Activated CD8-positive, alpha-beta memory T cell treated with anti-CD3 and anti-CD28 coated beads for 1 hour (primary cell): ENCODE measurements around the gene BTBD19.
"Not testable (repeated sequence)": the region's sequence is repeated elsewhere in the genome, so short reads cannot be mapped to it uniquely, and the experiment has no call there.

Source experiments
- DNase-seq, 2 donors: peaks; one replicate each; pipeline ENCODE4 v3.0.0-alpha.2; 2020; ENCODE audit warnings: low read depth in 1 of 2; ENCODE audit errors: extremely low read depth in 1 of 2

Gene BTBD19

DNA sequence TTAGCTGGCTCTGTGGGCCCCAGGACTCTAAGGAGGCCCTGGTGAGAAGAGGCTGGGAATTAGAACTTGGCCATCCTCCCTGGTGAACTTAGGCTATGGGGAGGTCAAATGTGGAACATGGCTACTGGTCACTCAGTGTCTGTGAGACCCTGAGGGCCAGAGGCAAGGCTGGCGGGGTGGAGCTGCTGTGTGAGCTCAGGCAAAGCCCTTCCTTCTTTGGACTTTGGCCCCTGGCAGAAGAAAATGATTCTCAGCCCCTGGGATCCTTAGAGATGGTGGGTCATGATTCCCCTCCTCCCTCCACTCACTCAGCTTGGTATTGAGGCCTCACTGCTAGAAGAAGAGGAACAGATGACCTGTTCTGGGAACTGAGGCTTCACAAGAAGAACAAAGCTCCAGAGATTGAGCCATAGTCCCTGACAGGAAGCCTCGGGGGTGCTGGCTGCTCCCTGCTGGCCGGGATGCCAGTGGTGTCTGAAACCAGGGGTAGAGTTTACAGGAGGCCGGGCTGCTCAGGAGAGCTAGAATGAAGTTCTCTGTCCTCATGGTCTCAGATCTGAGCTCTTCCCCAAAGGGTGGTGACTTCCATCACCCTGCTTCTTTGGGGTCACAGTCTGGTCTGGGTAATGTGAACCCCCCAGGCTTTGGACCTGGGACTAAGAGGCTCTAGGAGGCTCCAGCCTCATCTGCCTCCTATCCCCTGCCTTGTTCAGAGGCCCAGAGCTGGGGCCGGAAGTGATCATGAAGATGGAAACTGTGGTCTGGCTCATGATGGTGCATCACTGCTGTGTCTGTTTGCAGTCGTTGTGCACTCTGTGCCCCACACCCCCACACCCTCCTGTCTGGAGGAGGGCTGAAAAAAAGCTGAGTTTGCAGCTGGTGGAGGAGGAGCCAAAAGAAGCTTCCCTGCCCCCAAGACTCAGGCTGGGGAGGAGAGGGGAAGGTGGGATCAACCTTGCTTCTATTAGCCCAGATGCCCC, 905 bp downstream of the BTBD19 start:
- DNase-seq, result peak; percentile 70 to 73

DNA sequence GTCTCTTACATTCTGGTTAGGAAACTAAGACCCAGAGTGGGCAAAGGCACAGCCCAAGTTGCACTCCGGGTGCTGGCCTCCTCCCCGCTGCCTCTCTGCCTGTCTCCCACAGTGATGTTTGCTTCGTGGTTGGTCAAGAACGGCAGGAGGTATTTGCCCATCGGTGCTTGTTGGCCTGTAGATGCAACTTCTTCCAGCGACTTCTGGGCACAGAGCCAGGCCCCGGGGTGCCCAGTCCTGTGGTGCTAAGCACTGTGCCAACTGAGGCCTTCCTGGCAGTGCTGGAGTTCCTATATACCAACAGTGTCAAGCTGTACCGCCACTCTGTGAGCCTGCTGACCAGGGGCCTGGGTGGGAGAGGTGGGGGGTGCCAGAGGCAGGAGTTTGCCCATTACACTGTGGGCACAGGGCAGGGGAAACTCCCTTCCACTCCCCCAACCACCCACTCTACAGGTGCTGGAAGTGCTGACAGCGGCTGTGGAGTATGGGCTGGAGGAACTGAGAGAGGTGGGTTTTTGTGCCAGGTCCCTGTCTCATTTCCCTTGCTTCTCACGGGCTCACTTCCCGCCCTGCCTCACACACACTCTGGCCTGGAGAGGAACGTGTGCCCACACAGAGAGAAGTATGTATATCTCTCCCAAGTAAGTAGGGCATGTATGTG, 1.9 kb downstream of the BTBD19 start:
- DNase-seq, result no peak

DNA sequence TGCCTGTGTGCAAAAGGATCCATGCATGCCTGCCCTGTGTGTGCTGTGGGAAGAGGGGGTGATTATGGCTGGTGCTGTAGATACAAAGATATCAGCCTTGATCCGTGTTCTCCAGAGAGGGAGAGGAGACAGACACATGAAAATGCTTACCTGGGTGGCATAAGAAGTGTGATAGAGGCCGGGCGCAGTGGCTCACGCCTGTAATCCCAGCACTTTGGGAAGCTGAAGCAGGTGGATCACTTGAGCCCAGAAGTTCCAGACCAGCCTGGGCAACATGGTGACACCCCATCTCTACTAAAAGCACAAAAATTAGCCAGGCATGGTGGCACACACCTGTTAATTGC, 2.4 kb downstream of the BTBD19 start:
- not testable (repeated sequence) for DNase-seq

DNA sequence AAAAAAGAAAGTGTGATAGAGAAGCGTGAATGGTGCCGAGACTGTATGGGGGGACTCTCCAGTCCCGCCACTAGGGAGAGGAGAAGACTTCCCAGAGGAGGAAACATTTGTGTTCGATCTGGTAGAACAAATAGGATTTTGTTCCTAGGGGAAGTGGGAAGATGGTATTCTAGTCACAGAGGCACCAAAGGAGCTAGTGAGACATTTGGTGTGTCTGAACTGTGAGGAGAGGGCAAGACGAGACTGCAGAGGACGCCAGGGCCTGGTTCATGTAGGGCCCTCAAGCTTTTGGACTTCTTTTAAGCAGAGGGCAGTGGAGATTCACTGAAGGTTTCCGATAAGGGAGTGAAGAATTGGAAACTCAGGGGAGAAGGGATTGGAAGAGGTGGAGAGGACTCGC, 2.9 kb downstream of the BTBD19 start:
- no peak for DNase-seq

DNA sequence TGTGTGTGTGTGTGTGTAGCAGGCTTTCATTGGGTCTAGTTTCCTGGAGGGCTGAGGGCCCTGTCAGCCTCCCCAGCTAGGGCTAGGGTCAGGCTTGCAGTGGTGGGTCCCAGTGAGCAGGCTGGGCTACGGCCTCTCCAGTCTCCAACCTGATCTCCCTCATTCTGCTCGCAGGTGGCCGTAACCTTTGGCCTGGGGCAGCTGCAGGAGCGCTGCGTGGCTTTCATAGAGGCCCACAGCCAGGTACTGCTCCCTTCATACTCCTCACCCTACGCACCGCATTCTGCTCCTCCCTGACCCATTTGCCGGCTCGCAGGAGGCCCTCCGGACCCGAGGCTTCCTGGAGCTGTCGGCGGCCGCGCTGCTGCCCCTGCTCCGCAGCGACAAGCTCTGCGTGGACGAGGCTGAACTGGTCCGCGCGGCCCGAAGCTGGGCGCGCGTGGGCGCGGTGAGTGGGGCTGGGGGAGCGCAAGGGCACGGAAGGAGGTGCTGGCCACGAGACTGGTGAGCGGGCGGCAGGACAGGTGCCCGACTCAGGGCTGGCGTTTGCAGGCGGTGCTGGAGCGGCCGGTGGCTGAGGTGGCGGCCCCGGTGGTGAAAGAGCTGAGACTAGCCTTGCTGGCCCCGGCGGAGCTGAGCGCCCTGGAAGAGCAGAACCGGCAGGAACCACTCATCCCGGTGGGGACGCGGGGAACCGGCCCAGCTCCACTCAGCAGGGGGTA, 4.7 kb downstream of the BTBD19 start:
- DNase-seq, result no peak

DNA sequence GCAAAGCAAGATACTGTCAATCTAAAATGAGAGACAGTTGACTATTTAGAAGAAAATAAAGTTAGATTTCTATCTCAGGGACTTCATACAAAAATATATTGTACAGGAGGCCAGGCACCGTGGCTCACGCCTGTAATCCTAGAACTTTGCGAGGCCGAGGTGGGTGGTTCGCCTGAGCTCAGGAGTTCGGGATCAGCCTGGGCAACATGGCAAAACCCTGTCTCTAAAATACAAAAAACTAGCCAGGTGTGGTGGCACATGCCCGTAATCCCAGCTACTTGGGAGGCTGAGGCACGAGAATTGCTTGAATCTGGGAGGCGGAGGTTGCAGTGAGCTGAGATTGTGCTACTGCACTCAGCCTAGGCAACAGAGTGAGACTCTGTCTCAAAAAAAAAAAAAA, 7.6 kb downstream of the BTBD19 start:
- not testable (repeated sequence) for DNase-seq

DNA sequence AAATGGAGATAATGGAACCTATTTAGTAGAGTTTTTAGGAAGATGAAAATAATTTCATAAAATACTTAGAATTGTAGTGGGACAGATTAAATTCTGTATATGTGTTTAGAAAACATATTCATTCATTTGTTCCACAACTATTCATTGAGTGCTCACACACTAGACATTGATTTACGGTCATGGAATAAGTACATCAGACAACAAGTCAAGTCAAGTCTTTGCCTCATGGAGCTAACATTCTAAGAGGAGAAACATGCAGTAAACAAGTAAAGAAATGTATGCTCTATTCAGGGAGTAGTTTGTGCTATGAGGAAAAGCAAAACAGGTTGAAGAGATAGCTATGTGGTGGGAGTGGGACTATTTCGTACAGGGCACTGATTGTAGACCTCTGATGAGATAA, 9.0 kb downstream of the BTBD19 start:
- DNase-seq, result no peak

DNA sequence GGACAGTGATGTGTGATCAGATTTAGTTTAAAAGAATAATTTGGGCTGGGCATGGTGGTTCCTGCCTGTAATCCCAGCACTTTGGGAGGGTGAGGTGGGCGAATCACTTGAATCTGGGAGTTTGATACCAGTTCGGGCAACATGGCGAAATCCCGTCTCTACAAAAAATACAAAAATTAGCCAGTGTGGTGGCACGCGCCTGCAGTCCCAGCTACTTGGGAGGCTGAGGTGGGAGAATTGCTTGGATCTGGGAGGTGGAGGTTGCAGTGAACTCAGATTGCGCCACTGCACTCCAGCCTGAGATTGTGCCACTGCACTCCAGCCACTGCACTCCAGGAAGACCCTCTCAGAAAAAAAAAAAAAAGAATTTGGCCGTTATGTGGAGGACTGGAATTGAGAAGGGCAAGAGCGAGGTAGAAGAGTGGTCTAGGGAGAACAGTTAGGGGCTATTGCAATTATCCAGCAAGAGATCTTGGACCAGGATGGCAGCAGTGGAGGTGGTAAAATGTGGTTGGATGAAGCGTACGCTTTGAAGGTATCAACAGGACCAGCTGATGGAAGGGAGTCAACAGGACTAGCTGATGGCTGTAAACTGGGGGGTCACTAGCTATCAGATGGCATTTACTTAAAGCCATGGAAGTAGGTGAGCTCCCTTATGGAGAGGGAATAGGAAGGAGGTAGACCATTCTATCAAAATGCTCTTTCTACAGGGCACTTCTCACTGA, 9.6 kb downstream of the BTBD19 start:
- no peak for DNase-seq

DNA sequence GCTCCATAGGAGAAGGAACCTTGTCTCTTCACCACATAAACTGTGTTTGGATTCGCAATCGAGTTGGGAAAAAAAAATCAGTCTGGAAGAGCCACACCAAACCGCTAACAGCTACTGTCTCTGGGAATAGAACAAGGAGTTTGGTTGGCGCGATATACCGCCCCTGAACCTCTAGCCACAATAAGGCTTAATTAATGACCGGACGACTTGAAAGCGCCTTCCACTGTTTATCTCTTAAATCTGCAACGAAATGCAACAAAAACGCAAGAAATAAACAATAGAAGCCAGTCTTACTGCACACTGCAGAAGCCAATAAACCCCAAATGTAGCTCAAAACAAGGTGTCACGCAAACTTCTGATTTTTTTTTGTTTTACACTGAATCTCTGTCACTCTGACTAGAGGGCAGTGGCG, 10.9 kb downstream of the BTBD19 start:
- no peak for DNase-seq

DNA sequence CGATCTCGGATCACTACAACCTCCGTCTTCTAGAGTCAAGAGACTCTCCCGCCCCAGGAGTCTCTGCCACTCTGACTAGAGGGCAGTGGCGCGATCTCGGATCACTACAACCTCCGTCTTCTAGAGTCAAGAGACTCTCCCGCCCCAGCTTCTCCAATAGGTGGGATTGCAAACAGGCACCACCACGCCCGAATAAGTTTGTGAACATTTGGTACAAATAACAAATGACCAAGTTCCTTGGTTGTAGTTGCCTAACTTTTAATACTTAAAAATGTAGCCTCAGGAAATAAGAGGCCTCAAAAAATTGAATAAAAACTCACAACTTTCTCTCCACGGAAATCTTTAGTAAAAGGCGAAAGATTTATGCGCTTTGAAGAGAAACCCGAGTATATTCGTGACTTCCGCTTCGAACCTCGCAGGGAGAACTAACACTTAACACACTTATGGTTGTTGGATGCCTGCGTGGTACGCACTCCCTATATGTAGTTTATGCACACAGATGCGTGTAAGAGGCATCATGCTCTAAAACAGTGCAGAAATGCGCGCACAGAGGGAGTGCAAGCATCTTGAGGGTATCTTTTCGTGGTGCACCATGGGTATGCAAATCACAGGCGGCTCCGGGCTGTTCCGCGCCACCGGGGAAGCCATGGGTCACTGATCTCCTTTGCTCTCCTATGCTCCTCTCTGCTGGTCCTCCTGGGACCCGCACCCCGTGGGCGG, 11.4 kb downstream of the BTBD19 start:
- peak in 1 of 2 donors; percentile 60 for DNase-seq

DNA sequence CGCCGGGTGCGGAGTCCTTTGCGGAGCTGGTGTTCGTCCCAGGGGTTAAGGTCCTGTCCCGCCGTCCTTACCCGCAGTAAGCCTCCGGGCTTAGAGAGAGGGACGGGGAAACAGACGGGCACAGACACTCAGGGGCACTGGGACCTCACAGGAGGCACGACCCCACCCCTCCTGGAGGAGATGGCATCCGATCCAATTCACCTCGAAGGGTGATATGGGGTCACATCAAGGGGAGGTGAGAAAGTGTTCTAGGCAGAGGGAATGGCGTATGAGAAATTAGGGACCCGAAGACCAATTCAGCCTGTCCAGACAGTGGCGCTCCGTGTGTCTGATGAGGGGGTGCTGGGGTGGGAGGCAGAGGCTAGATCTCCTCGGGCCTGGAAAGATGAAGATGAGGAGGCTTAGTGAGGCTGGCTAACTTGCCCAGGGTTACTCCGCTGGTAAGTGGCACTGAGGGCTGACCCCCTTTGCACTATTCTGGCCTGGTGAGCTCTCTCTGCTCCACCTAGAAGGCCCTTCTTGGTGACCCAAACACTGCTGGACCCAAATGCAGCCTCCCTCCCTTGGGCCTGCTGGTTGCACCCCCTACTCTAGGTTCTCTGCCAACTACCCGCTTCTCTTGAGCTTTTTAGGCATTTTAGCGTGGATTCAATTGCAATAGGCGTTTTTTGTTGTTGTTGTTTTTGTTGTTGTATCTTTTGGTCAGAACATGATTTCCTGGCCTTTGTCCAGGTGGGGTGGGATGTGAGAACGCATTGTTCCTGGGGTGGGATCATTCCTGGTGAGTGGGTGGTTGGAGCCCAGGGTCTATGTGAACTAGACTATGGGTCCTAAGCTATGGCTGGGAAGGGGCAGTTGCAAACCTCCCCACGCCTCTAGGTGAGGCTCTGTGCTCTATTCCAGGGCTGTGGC, 12.3 kb downstream of the BTBD19 start:
- no peak for DNase-seq

DNA sequence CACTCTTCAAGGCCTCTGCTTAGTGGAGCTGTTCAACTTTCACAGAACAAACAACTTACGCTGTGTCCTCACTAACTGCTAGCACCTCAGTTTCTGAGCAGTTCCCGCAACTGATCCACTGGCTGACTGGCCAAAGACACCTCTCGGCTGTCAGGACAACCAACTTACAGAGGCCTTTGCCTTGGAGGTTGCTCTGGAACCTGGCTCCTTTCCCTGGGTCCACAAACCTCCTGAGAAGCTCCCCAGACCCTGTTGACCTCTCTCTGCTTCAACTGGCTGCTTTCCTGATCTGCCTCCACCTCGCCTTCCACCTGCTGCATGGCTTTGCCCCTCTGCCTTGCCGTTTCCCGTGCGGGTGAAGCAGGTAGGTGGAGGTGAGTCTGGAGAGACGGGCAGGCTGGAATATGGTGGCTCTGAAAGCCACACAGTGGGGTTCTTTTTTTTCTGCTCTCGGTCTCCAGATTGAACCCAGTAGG, 13.0 kb downstream of the BTBD19 start:
- DNase-seq, result no peak

DNA sequence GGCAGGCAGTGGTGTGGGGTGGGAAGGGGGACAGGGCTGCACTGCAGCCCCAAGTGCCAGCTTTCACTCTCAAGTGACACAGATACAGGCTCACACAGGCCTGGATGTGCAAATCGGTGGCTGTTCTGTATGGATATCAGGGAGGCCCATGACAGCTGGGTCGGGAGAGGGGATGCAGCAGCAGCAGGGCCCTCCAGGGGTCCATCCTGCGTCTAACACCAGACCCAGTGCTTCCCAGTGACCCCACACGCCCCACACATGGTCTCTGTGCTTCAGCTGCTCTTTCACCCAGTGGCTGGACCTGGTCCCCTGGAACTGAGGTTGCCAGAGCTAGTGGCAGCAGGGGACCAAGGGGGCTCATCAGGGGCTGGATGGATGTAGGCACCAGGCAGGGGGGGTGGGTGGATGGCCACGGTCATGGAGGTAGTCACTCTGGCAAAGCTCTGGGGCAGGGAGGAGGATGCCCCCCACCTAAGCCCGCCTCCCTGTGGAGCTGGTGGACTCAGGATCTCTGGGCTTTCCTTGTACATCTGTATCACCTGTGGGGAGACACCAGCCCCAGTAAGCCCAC, 13.9 kb downstream of the BTBD19 start:
- DNase-seq, result no peak

DNA sequence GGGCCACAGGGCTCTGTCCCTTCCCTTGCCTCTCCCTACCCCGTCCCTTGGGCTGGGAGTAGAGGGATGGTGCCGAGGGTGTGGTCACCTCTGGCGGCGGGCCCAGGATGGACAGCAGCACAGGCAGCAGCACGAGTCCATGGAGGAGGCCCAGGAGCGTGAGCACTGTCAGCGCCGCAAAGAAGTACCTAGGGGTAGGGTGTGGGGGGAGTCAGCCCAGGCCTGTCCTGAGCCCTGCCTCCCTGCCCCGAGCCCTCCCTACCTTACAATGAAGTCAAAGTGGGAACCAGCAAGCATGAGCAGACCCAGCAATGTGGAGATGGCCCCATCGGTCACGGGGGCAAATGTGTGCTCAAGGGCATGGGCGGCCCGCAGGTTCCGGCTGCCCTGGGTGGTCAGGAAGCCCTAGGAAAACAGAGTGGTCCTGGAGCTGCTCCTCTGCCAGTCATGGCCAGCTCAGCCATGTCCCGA, 14.7 kb downstream of the BTBD19 start:
- no peak for DNase-seq

DNA sequence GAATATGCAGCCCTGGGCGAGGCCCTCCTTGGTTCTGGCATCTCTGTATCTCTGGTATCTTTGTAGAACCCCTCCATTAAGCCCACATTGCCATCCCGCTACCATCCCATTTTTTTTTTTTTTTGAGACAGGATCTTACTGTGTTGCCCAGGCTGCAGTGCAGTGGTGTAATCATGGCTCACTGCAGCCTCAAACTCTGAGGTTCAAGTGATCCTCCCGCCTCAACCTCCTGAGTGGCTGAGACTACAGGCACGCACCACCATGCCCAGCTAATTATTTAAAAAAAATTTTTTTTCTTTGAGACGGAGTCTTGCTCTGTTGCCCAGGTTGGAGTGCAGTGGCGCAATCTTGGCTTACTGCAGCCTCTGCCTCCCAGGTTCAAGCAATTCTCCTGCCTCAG, 16.1 kb downstream of the BTBD19 start:
- DNase-seq, result not testable (repeated sequence)

DNA sequence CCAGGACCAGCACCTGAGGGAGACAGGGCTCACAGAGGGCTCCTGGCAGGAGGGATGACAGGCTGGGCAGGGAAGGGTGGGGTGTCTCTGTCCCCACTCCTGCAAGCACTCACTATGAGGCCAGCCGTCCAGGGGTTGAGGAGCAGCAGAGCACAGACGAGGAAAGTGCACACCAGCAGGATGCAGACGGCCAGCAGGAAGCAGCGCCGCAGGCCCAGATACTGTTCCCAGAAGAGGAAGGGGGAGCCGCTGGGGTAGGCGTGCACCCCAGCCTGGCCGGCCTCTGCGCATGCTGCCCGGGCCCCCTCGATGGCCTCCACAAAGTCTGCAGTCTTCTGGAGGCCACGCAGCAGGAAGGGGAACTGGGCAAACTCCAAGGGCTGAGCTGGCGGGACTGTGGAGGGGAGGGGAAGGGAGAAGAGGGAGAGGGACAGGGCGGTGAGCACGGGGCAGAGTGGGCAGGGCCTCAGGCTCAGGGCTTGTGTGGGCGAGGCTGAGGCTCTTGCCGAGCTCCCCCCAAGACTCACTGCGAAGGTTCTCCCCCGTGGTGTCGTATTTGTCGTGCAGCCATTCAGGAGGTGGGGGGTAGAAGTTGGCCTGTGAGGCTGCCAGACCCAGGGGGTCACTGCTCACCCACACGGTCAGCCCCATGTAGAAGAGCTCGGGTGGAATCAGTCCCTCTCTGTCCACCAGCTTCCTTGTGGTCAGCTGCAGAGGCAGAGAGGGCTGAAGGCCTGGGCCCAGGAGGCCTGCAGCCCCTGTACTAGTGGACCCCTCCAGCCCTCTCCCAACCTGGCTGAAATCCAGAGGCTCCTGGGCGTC, 18.3 kb downstream of the BTBD19 start:
- DNase-seq, result no peak

DNA sequence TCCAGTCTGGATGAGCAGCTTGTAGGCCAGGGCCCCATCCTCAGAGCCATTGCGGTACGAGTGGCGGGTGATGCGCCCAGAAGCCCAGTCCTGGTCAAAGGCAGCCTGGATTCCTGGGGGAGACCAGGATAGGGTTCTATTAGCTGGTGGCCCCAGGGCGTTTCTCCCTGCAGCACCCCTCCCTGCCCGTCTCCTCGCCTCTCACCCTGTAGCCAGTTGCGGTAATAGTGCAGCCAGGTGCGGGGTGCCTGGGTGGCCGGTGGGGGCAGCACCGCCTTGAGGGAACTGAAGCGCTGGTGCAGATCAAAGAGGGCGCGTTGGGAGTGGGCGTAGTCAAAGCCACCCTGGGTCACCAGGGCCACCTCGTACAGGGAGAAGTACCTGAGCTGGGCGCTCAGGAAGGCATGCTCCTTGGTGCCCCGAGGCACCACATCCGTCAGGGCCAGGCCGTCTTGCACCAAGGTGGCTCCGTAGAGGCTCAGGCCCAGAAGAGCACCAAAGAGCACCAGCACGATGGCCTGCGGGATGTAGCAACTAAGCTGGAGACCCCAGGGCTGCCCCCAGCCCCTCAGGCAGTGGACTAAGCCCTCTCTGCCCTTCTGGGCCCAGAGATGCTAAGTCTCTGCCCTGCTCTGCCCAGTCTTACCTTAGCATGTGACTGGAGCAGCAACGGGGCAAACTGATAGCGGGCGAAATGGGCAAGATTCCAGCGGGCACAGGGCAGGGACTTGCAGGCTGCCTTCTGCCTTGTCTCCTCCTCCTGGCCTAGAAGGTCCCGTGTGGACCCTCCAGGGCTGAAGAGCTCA, 19.1 kb downstream of the BTBD19 start:
- DNase-seq, result no peak
